IMR-90 (cell line): ENCODE results near the gene RAB3IL1. TPM values are rescaled to one million over a fixed set of nuclear protein-coding genes. Genes with fewer than 3 reads are reported as not detected.

Experiments used
- microRNA-seq, 2 experiments: library from miRNA; stranded (forward) in 1 of 2; unstranded in 1 of 2; fragments of 10-50 nt in 1 of 2; fragments of <30 nt in 1 of 2; gene quantifications in 1 of 2; microRNA quantifications in 1 of 2; one replicate each; pipeline versions ENCODE3 to v1.1.0; 2013 to 2020; ENCODE audit not compliant: insufficient read depth in 1 of 2, insufficient read length in 1 of 2, unreplicated experiment in 1 of 2
- polyA plus RNA-seq, 3 experiments: library from polyadenylated mRNA; depleted of rRNA; stranded (reverse); fragments of >200 nt; gene quantifications; 2 replicates each; pipeline ENCODE4 v1.2.3, GENCODE V29; 2012; ENCODE audit warnings: low replicate concordance in 1 of 3
- small RNA-seq, 5 experiments: library from RNA; depleted of rRNA; stranded (forward); fragments of <200 nt; gene quantifications; one replicate each; pipeline ENCODE3, GENCODE V24; 2012
- total RNA-seq: library from RNA; depleted of rRNA; stranded (reverse); fragments of >200 nt; gene quantifications from 2 replicates; pipeline ENCODE4 v1.2.3, GENCODE V29; 2012; rRNA removed

Gene RAB3IL1
- total and polyA plus RNA-seq, 2 of the 4 experiments (the other 2 are of a cell fraction) = 0.72 to 1.9 TPM

Small RNA genes within 50 kb of the gene (microRNA-seq; reads per million reads assigned to microRNA genes)
- gene MIR6746 (ENCODE audit: insufficient read depth in 1 of 2, insufficient read length in 1 of 2, unreplicated experiment in 1 of 2) (0 to 2.6 reads per million in 2 experiments), gene RNU6-1243P (ENCODE audit: insufficient read depth, insufficient read length) (not detected)

Small RNA genes within 50 kb of the gene (small RNA-seq; reads per million reads assigned to genes)
- gene MIR6746 (0 reads per million in 5 experiments), gene RNU6-1243P (0 to 0.08 (median 0) reads per million in 5 experiments)

Other genes starting within 250 kb of the RAB3IL1 start
- gene DAGLA, start 237.2 kb downstream of the RAB3IL1 start, total RNA-seq = 0.83 and 0.90 TPM in 2 replicates
- gene DAGLA, start 237.2 kb downstream of the RAB3IL1 start, polyA plus RNA-seq (2012; rRNA removed) = 3.8 and 4.6 TPM in 2 replicates
- gene MYRF, start 164.9 kb downstream of the RAB3IL1 start, total RNA-seq = 1.6 and 1.7 TPM in 2 replicates
- 10.6 and 10.7 TPM in 2 replicates for gene MYRF, start 164.9 kb downstream of the RAB3IL1 start, polyA plus RNA-seq (2012; rRNA removed)
- gene TMEM258, start 125.0 kb downstream of the RAB3IL1 start, total RNA-seq = 70.0 and 107 TPM in 2 replicates
- 280 and 290 TPM in 2 replicates for gene TMEM258, start 125.0 kb downstream of the RAB3IL1 start, polyA plus RNA-seq (2012; rRNA removed)
- 41.9 and 43.9 TPM in 2 replicates for gene FEN1, start 124.7 kb downstream of the RAB3IL1 start, total RNA-seq
- 21.3 and 23.0 TPM in 2 replicates for gene FEN1, start 124.7 kb downstream of the RAB3IL1 start, polyA plus RNA-seq (2012; rRNA removed)
- 16.3 and 16.9 TPM in 2 replicates for gene FADS1, start 100.6 kb downstream of the RAB3IL1 start, total RNA-seq
- gene FADS1, start 100.6 kb downstream of the RAB3IL1 start, polyA plus RNA-seq (2012; rRNA removed) = 17.6 and 18.4 TPM in 2 replicates
- 31.9 and 33.3 TPM in 2 replicates for gene FADS2, start 89.3 kb downstream of the RAB3IL1 start, total RNA-seq
- gene FADS2, start 89.3 kb downstream of the RAB3IL1 start, polyA plus RNA-seq (2012; rRNA removed) = 88.4 and 98.4 TPM in 2 replicates
- gene FADS3, start 26.0 kb downstream of the RAB3IL1 start, total RNA-seq = 38.0 and 54.5 TPM in 2 replicates
- 110 and 147 TPM in 2 replicates for gene FADS3, start 26.0 kb downstream of the RAB3IL1 start, polyA plus RNA-seq (2012; rRNA removed)
- 0.83 and 0.90 TPM in 2 replicates for gene BEST1, start 32.8 kb upstream of the RAB3IL1 start, total RNA-seq
- 1.2 and 1.4 TPM in 2 replicates for gene BEST1, start 32.8 kb upstream of the RAB3IL1 start, polyA plus RNA-seq (2012; rRNA removed)
- gene FTH1, start 50.1 kb upstream of the RAB3IL1 start, total RNA-seq = 344 and 385 TPM in 2 replicates
- gene FTH1, start 50.1 kb upstream of the RAB3IL1 start, polyA plus RNA-seq (2012; rRNA removed) = 2,453 and 2,516 TPM in 2 replicates
- 23.8 and 26.9 TPM in 2 replicates for gene INCENP, start 206.4 kb upstream of the RAB3IL1 start, total RNA-seq
- gene INCENP, start 206.4 kb upstream of the RAB3IL1 start, polyA plus RNA-seq (2012; rRNA removed) = 17.7 and 18.6 TPM in 2 replicates